Measurements from ENCODE around the gene GNB4. TPM values are rescaled to one million over a fixed set of nuclear protein-coding genes. Genes with fewer than 3 reads are reported as not detected.
A peak's percentile ranks its signal among the peaks of the same experiment; 100 is the strongest.

Gene GNB4
- total and polyA plus RNA-seq, 9 of the 15 experiments (the other 6 are each of a cell fraction or from before 2014, with no cell fraction given) = 6.8 to 36.7 (median 21.4) TPM

GRCh38 chr3:179369621-179370020 lies 81.6 kb downstream of the GNB4 start:
- peaks cover 49% of the 10 kb centered on the region for H3K36me3 ChIP-seq (ENCODE audit: control insufficient read depth, insufficient read depth, low read length)
- TF ChIP-seq HDGF (IDR thresholded peaks at IDR 0.05) (no peak), SLC30A9 (CRISPR knock-in tag; IDR thresholded peaks at IDR 0.05) (no peak), SIX5 (IDR thresholded peaks at IDR 0.05; ENCODE audit: borderline replicate concordance in 1 of 2, insufficient read depth in 1 of 2, low read depth in 1 of 2, low read length in 2 of 2) (no peak), HEY1 (CRISPR knock-in tag; IDR thresholded peaks at IDR 0.05; ENCODE audit: borderline replicate concordance) (no peak), ZNF124 (CRISPR knock-in tag; IDR thresholded peaks at IDR 0.05) (no peak), BCL6 (CRISPR knock-in tag; IDR thresholded peaks at IDR 0.05) (no peak), ZNF551 (CRISPR knock-in tag; IDR thresholded peaks at IDR 0.05) (no peak), ZNF830 (CRISPR knock-in tag; IDR thresholded peaks at IDR 0.05) (no peak)
- intact Hi-C loops (cut with micrococcal nuclease) (no loop called here), in situ Hi-C loops (cut with MboI) (no loop called here)
- H3K79me2 ChIP-seq (ENCODE audit: control insufficient read depth, insufficient read depth, low read length) = no peaks in the 10 kb centered on the region
- ChIA-PET CTCF (ENCODE audit: low intra/inter-chr PET ratio) (no interaction called here), POLR2A (interaction anchor here (0.5 to 0.8 kb wide), 2 partner anchors 39 to 48 kb away, joined by 3 read pairs; no protein-coding TSS in a partner anchor)
- DNase-seq (ENCODE audit: extremely low read depth in 1 of 4, low spot score in 3 of 4) (no peak), FAIRE-seq (no peak), ATAC-seq (peak; percentile 33; the same call in 1 of the 3 replicates)
- H3K27me3 ChIP-seq (ENCODE audit: control insufficient read depth in 2 of 2, insufficient read depth in 2 of 2, low read length in 2 of 2) = no peaks in the 10 kb centered on the region
- no peak overlapping the region for H3K9ac ChIP-seq (ENCODE audit: insufficient read depth in 1 of 2, low read depth in 2 of 2, low read length in 2 of 2)
- H3K9me1 ChIP-seq (ENCODE audit: control insufficient read depth, insufficient read depth, low read length) = no peaks in the 10 kb centered on the region
- no peak overlapping the region for H3K4me3 ChIP-seq
- no peak overlapping the region for H2AFZ ChIP-seq (ENCODE audit: low read depth, low read length)
- WGBS (ENCODE audit: insufficient coverage, low coverage, missing lambda C conversion rate) = 100% methylated on average over 1 of the region's 1 CpG
- no peaks in the 10 kb centered on the region for H3K9me3 ChIP-seq (replicated peaks; ENCODE audit: control insufficient read depth, insufficient read depth, low read depth, low read length)
- H4K20me1 ChIP-seq (replicated peaks; ENCODE audit: control insufficient read depth, insufficient read depth, low read length) = no peaks in the 10 kb centered on the region
- no peak overlapping the region for H3K27ac ChIP-seq (ENCODE audit: extremely low read depth, low read depth, low read length)
- H3K4me1 ChIP-seq (replicated peaks in 1 of 2; ENCODE audit: control insufficient read depth in 2 of 2, insufficient read depth in 2 of 2, low read length in 2 of 2) = no peaks in the 10 kb centered on the region; a peak in 1 of 5 replicates
- no TSS peak for BruUV-seq (replicated peaks)
- H3K4me2 ChIP-seq (ENCODE audit: insufficient read depth, low read length) = no peak overlapping the region

Measured in K562 (cell line).